ENCODE data around the gene NUDT8.
"Not testable (repeated sequence)": the region's sequence is repeated elsewhere in the genome, so short reads cannot be mapped to it uniquely, and the experiment has no call there.

The NUDT8 gene

GRCh38 chr11:67660752-67661151 lies 31.0 kb upstream of the NUDT8 start:
- DNase-seq (ENCODE audit: low read depth, low spot score): not testable (repeated sequence)

- not testable (repeated sequence) for DNase-seq (ENCODE audit: low read depth, low spot score)
These were observed 30.0 kb upstream of the NUDT8 start for GRCh38 chr11:67659651-67660165.

DNA sequence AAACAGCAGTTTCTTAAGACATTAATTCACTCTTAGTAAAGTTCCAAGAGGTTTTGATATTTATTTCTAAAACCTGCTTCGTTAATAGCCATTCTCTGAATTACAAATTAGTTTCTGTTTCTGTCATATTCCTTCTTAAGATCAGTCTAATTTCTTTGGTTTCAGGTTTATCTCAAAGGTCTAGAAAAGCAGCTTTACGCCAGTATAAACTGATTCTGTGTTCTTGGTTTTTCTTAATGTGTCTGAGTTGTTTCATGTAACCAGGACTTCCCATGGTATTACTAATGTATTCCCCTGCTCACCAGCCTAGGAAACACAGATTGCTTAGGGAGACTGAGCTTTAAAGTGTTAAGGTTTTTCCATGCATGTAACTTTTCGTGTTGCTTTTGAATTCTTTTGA lies 27.6 kb upstream of the NUDT8 start:
- DNase-seq (ENCODE audit: low read depth, low spot score): no peak

GRCh38 chr11:67656278-67656922 lies 26.7 kb upstream of the NUDT8 start:
- DNase-seq (ENCODE audit: low read depth, low spot score): no peak

GRCh38 chr11:67654225-67654624 lies 24.5 kb upstream of the NUDT8 start:
- no peak for DNase-seq (ENCODE audit: low read depth, low spot score)

DNA sequence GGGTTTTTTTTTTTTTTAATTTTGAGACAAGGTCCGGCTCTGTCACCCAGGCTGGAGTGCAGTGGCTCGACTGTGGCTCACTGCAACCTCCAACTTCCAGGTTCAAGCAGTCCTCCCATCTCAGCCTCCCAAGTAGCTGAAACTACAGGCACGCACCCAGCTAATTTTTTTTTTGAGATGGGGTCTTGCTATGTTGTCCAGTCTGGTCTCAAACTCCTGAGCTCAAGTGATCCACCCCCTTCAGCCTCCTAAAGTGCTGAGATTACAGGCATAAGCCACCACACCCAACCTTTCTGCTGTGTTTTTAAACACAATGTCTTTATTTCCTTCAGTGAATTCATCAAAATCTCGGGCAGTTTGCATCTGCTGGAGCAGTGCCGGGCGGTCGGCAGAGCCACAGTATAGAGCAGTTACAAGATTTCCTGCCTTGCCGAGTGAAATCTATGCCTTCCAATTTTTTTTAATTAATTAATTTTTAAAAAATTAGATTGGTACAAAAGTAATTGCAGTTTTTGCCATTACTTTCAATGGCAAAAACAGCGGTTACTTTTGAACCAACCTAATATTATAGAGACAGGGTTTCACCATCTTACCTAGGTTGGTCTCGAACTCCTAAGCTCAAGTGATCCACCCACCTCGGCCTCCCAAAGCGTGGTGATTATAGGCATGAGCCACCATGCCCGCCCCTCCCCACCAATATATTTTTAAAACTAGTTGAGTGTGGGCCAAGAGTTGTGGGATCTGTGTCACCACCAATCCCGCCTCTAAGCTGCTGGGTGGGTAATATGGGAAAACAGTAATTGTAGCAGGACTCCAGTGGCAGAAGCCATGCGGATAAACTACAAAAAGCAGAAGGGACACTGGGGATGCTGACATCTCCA lies 23.5 kb upstream of the NUDT8 start:
- no peak for DNase-seq (ENCODE audit: low read depth, low spot score)

DNA sequence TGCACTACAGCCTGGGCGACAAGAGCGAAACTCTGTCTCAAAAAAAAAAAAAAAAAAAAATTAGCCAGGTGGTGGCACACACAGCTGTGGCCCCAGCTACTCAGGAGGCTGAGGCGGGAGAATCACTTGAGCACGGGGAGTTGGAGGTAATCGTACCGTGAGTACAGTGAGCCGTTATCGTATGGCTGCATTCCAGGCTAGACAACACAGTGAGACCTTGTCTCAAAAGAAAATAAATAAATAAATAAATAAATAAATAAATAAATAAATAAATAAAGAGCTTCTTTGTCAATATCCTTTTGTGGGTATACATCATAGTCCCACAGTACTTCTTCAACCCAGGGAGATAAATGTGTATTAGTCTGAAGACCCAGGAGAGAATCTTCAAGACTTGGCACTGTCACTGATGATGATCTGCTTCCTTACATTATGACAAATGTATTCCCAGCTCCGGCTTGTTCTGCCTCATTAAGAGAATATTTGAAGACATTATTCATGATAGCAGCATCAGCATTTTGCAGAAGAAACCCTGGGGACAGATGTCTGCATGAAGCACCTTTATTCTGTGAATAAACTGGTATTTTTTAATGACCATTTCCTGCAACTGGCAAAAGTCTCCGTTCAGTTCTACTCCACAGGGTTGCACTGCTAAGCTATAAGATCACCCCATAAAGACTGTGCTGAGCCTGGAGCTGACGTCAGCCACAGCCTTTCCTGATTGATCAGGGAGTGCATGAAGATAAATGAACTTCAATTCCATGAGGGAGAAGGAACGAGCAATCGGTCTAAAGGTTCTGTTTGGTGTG lies 22.4 kb upstream of the NUDT8 start:
- DNase-seq (ENCODE audit: low read depth, low spot score): no peak

- no peak for DNase-seq (ENCODE audit: low read depth, low spot score)
These were observed 20.1 kb upstream of the NUDT8 start for GRCh38 chr11:67649634-67650510.

GRCh38 chr11:67648796-67649613 lies 19.3 kb upstream of the NUDT8 start:
- DNase-seq (ENCODE audit: low read depth, low spot score): no peak

GRCh38 chr11:67648140-67648795 lies 18.5 kb upstream of the NUDT8 start:
- DNase-seq (ENCODE audit: low read depth, low spot score): no peak

GRCh38 chr11:67647471-67647870 lies 17.7 kb upstream of the NUDT8 start:
- no peak for DNase-seq (ENCODE audit: low read depth, low spot score)

DNA sequence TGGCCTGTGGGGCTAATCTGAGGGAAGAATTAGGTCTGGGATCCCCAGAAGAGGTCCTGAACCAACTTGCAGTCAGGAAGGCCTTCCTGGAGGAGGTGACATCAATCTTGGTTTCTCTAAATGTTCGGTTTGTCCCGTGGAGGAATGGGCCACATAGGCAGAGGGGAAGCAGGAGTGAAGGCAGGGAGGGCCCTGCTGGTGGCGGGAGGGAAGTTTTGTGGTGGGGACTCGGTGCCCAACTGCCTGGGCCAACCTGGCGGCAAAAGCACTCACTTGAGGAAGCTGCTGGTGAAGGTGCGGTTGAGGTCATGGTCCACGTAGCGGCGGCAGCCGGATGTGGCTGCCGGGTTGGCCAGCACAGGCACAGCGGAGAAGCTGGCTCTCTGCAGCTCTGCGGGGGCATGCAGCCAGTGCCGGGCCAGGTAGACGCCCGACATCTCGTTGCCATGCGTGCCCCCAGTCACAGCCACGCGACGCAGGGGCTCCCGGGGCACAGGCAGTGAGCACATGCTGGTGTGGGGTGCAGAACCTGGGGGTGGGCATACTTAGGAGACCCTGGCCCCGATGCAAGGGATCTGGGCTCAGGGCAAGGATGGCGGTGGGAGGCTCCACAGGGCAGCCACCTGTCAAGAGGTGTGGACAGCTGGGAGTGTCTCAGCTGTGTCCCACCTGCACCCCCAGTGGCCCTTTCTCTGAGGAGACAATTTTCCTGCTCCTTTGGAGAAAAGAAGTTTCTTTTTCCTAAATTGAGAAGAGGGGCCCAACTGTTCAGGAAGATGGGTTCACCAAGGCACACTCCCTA lies 17.0 kb upstream of the NUDT8 start:
- no peak for DNase-seq (ENCODE audit: low read depth, low spot score)

DNA sequence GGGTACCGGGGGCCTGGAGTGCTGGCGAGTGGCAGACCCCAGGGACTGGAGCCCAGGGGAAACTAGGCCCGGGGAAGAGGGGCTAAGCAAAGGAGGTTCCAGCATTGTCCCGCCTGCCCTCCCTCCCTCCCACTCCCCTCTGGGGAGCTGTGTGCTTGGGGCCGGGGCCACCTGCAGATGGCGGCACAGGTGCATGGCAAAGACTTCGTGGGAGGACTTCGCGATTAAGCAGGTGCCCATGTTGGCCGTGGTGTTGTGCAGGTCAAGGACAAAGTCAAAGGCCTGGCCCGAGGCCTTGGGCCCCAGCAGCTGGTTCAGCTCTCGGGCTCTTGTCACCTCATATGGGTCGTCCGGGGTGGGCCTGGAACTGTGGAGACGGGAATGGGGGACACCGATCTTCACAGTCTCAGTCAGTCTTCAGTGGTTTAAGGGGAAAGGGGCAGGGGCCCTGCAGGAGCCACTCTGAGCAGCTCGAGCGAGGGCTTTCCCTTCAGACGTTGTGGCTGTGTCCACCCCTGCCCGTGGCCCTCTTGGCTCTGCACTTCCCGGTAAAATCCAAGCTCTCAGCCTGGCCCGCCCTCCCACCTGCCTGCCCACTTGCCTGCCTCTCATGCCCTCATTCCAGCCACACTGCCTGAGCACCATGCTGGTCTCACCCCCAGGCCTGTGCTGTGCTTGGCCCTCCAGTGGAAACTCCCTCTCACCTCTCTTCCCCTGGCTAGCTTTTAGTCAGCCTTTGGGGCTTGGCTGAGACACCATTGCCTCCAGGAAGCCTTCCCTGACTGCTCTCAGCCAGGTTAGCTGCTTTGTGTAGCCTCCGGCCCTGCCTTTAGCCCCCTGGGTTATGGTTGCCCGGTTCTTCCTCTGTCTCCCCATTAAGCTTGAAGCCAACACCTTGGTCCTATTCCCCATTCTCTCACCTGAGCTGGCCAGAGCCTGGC lies 16.1 kb upstream of the NUDT8 start:
- DNase-seq (ENCODE audit: low read depth, low spot score): no peak

GRCh38 chr11:67644472-67645418 lies 15.0 kb upstream of the NUDT8 start:
- DNase-seq (ENCODE audit: low read depth, low spot score): no peak

DNA sequence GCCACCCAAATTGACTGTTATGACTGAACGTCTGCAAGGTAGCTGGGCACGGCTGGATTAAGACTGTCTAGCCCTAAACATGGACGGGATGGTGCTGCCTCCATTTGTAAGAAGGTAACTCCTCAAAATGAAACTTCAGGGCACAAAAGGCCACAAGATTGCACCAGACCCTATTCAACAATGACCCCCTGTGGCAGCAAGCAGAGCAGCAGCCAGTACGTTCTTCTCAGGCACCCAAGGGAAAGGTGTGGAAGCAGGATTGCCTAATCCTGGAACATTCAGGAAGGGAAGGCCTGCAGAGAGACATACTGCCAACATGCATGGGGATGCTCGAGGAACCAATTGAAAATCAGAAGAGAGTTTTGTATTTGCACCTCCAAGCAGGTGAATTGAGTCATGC lies 14.3 kb upstream of the NUDT8 start:
- DNase-seq (ENCODE audit: low read depth, low spot score): no peak
